ENCODE results near the gene RAD9A.

GRCh38 chr11:67445515-67445914 lies 53.7 kb downstream of the RAD9A start:
- TF ChIP-seq CTCF (conservative IDR thresholded peaks at IDR 0.05 in 1 of 2, IDR thresholded peaks at IDR 0.05 in 1 of 2; ENCODE audit: low read depth in 1 of 2, low read length in 2 of 2): no peak
- TF ChIP-seq EZH2 (IDR thresholded peaks at IDR 0.05; ENCODE audit: low read length, missing control alignments): no peak

All from fibroblast of lung (primary cell).